Stimulated activated CD8-positive, alpha-beta memory T cell treated with anti-CD3 and anti-CD28 coated beads, Interleukin-15, amount 100 ng/mL, for 48 hours (primary cell): ENCODE measurements around the gene KRTAP13-4.

Source experiments
- DNase-seq, 2 donors: peaks; one replicate each; pipeline ENCODE4 v3.0.0-alpha.2; 2020; ENCODE audit warnings: low read depth in 2 of 2

KRTAP13-4 gene, protein sequence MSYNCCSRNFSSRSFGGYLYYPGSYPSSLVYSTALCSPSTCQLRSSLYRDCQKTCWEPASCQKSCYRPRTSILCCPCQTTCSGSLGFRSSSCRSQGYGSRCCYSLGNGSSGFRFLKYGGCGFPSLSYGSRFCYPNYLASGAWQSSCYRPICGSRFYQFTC

GRCh38 chr21:30430170-30430655, at the start of gene KRTAP13-4:
Gene KRTAP13-4 (plus strand): TSS chr21:30430220. CDS start chr21:30430276, 56 bp downstream.
- no peak for DNase-seq

GRCh38 chr21:30382201-30382600, 47.8 kb upstream of the KRTAP13-4 start:
- DNase-seq = no peak

DNA sequence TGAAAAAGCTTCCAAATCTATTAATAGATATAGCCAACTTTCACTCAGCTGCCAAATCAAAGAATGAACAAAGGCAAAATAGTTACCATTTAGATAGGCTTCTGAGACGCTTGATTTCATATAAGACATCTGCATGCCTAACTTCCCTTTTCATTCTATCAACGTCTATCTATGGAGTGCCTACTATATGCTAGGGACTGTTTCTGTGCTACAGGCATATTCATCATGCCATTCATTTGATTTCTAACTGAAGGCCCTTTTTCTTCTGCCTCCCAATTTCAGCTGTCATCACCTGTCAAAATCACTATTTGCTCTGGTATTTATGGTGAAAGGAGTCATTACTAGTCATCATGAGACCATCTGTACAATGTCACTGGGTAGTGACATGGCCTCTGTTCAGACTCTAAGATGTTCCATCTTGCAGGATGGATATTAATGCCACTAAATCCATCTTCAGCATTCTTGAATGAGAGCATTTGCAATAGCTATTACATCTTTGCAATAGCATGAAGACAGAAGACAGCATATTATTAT, 38.5 kb upstream of the KRTAP13-4 start:
- DNase-seq = no peak

DNA sequence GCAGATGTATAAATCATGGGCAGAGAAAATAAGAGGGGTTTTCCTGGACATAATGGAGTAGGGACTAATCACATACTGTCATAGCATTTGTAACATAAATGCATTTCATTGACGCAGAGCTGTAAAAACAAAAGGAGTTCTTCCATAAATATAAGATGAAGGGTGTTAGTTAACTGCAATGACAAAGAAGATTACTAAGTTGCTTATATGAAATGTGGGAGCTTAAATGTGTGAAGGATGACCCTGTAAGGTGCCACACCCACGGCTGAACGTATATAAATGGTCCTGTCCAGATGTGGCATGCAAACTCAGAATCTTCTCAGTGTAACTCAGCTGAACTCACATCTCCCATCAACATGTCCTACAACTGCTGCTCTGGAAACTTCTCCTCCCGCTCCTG, 34.3 kb upstream of the KRTAP13-4 start, which contains the start of gene KRTAP13-1:
Gene KRTAP13-1, plus strand, starts transcription at position 301 of the 400 bp plus-strand sequence. Its CDS starts 56 bp downstream, at position 357.
- DNase-seq = no peak

- DNase-seq = no peak
These were observed 21.1 kb upstream of the KRTAP13-4 start for GRCh38 chr21:30408782-30409494.

GRCh38 chr21:30415993-30416392, 14.0 kb upstream of the KRTAP13-4 start:
- no peak for DNase-seq

DNA sequence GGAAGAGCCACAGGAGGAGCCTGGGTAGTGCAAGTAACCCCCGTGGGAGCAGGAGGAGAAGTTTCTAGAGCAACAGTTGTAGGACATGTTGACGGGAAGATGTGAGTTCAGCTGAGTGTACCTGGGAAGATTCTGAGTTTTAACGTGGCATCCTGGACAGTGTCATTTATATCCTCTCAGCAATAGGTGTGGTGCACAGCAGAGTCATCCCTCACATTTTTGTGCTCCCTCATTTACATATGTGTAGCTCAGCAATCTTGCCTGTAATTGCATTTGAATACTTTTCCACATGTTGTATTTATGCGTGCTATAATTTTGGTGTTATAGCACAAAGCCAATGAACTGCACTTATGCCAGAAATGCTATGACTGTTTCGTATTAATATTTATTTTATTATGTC, 4.2 kb upstream of the KRTAP13-4 start, which contains the start of gene KRTAP13-3:
Gene KRTAP13-3, minus strand, starts transcription at position 101 of the 400 bp plus-strand sequence. Its CDS starts 14 bp downstream, at position 87.
- DNase-seq = no peak

DNA sequence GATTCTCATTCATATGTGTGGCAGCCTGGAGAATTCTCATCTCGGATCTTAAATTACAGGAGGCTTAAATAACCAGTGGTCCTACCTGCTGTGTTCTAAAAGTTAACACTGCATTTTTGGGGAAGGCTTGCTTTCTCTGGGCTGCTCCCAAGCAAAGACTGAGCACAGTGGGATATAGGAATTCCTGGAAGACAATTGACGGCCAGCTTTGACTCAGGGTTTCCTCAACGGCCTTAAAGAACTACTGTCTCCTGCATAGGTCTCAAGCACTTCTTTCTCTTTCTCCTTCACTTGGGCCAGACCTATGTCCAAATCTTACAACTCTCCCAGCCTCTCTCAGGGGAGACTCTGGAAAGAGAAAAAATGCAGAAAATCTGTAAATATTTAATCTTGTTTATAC, 3.3 kb upstream of the KRTAP13-4 start:
- no peak for DNase-seq

GRCh38 chr21:30434033-30434631, 4.1 kb downstream of the KRTAP13-4 start:
- DNase-seq = no peak

DNA sequence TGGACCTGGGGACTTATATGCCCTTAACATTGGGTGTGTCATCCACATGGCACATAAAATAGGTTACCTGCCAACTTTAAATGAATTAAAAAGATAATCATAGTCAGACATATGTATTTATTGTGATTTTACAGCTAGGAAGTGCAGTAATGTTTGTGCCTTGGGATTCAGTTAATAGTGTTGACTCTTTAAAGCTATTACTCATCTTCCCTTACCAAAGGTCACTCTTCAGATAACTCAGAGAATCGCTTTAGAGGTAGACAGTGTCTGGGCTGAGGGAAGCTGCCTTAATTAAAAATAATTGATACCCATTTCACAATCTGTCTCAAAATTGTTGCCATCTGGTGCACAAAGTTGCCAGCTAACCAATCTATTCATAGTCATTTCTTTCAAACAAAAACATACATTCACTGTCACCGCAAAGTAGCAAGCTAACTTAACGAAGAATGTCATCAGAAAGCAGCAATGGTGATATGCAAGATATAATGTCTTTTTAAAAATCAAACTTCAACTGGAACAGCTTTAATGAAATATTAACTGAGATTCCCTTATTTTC, 7.1 kb downstream of the KRTAP13-4 start:
- no peak for DNase-seq

DNA sequence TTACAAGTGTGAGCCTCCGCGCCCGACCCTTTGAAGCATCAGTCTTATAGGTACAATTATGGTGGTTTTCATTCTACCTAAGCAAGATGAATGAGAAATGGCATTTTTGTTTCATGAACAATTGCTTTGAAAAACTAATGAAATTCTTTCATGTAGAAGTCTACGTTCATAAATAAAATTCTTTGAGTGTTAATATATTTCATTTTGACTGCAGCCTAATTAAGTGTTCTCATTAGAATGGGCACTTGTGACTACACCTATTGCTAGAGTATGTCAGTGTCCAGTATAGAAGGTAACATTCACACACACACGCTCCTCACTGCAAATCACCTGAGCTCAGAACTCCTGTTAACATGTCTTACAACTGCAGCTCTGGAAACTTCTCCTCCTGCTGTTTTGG, 10.0 kb downstream of the KRTAP13-4 start, which contains the start of gene KRTAP15-1:
Gene KRTAP15-1, plus strand, starts transcription at position 301 of the 400 bp plus-strand sequence. Its CDS starts 53 bp downstream, at position 354.
- DNase-seq = no peak

GRCh38 chr21:30443226-30443625, 13.2 kb downstream of the KRTAP13-4 start:
- no peak for DNase-seq

GRCh38 chr21:30444204-30444603, 14.2 kb downstream of the KRTAP13-4 start:
- DNase-seq = no peak

GRCh38 chr21:30447056-30447455, 17.0 kb downstream of the KRTAP13-4 start:
- no peak for DNase-seq

DNA sequence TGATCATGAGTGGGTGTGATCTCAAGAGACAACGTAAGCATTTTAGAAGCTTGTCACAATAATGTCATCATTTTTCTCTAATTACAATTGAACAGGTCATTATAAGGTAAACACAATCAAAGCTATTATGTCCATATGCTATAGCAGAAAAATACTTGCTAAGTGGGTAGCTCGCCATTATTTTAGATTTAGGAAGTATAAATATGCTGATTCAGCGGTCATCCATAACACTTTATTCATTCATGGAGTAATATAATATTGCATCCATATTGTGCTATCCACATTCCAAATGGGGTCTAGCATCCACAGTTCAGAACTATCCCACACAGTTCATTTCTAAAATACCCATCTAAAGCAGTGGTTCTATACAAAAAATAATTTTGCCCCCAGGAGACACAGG, 18.5 kb downstream of the KRTAP13-4 start:
- no peak for DNase-seq

- DNase-seq = no peak
These were observed 33.7 kb downstream of the KRTAP13-4 start for GRCh38 chr21:30463713-30464112.

DNA sequence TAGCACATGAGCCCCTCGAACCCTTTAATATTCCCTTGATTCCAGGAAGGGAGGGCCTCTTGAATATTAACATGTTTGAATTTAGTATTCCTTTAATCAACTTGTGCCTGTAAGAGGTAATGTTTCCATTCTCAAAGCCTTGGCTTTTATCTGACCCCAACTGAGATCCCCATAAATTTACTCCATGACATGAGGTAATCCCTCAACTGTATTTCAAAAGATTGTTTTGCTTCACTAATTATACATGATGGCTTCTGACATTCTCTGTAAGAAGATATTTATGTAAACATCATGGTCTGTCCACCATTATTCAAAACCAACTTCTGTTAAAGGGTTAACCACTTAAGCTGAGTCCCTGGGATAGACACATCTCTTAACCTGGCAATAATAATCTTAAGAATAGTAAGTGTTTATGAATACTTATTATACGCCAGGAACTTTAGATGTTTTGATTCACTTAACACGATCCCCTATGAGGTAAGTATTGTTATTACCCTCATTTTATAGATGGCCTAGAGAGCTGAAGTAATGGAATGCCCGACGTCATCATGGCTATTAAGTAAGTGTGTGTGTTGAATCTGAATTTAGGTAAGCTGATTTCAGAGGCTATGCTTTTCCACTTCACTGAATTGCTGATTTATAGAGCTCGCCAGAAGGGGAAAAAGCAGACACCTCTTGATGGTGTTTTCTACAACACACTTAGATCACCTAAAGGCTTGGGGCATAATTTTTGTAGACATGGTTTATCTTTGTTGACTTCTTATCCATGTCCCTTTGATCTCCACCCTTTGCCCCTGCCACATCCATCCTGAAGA, 39.1 kb downstream of the KRTAP13-4 start:
- no peak for DNase-seq

DNA sequence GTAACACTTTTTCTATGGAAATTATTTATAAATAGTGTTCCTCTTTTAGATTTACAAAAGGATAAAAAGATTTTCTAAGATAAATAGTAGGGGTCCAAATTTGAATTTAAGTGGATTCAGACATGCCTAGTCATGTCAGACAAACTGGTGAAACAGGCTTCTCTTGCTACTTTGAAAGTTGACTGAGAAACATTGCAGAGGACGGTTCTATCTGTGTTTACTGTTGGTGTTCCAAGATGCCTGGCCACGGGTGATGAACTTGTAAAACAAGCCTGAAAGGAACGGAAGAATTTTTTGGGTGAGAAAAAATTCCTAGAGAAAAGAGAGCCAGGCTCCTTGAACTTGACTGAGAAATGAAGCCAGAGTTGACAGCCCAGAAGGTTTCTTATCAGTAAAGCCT, 48.0 kb downstream of the KRTAP13-4 start:
- no peak for DNase-seq

DNA sequence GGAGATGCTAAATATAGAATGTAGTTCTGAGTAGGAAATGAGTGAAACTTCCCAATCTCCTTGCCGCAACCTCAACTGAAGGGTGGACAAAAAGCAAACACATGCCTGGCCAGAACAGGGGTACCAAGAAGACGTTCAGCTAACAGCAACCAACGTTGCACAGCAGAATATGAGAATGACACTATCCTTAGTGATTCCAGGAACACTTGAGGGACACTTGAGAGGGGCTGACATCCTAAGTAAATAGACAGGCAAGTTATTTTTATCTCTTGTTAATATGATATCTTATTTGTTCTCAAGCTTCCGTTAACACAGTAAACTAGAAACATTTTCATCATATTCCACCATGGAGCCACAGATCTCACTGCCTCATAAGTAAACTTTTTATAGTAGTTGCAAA, 49.2 kb downstream of the KRTAP13-4 start:
- DNase-seq = no peak

DNA sequence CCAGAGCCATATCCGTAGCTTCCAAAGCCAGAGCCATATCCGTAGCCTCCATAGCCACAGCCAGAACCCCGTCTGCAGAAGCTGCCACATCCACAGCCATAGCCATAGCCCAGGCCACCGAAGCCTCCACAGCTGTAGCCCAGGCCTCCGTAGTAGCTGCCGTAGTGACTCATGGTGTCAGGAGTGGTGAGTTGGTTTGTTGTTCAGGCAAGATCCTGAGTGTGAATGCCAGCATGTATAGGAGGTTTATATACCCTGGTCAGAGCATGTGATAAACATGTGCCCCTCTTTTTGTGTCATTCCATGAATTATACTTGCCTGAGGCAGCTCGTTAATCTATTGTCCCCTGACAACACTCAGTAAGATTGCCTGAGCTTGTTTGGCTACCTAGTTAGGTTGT, 50.1 kb downstream of the KRTAP13-4 start, which contains the start of gene KRTAP19-1:
Gene KRTAP19-1, minus strand, starts transcription at position 223 of the 400 bp plus-strand sequence. Its CDS starts 50 bp downstream, at position 173.
- no peak for DNase-seq
